Measurements from ENCODE around the gene GPR137.
A peak's percentile ranks its signal among the peaks of the same experiment; 100 is the strongest.

Gene GPR137

DNA sequence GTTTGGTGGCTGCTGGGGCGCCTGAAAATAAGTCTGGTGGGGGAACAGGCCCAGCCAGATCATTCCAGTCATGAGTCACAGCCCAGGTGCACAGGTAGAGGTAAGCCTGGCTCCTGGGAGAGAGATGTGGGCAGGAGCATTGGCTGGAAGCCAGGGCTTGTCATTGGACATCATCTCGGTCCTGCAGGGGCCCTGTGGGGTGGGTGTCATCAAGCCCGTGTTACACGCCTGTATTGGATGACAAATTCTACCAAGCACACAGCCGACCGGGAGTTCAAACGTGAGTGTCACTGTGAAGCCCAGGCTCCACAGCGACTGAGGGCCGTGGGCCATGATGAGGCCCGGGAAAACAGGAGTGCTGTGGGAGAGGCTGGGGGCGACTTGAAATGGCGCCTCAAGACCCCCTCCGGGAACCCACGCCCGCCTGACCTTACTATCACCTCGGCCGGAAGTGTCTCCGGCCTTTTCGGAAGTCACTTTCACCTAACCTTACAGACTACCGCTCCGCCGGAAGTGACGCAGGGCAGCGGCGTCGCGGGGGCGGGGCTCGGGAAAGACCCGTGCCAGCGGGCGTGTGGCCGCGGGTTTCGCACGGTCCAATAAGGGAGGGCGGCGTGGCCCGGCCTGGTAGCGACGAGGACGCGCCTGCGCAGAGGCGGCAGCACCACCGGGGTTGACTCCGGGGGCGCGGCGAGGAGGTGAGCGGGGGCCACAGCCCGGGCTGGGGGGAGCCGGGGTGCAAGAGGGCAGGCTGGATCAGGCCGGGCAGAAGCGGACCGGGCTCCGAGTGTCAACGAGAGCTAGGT lies 45.0 kb upstream of the GPR137 start, which contains the start of gene FKBP2:
Gene FKBP2, plus strand, starts transcription at position 661 of the 806 bp plus-strand sequence. CDS start 1,293 bp downstream, outside the sequence.
- Mint-ChIP-seq H3K4me1 (peaks cover 30% of the 10 kb centered on the region), H3K9me3 (no peaks in the 10 kb centered on the region), H3K27me3 (ENCODE audit: low read depth, poor library complexity) (no peaks in the 10 kb centered on the region), H3K4me3 (peak within 1 kb of the TSS; percentile 87), H3K36me3 (ENCODE audit: low read depth) (peaks cover 8% of the 10 kb centered on the region), H3K27ac (peak within 1 kb of the TSS; percentile 97)
- TF ChIP-seq, protein P1, sequence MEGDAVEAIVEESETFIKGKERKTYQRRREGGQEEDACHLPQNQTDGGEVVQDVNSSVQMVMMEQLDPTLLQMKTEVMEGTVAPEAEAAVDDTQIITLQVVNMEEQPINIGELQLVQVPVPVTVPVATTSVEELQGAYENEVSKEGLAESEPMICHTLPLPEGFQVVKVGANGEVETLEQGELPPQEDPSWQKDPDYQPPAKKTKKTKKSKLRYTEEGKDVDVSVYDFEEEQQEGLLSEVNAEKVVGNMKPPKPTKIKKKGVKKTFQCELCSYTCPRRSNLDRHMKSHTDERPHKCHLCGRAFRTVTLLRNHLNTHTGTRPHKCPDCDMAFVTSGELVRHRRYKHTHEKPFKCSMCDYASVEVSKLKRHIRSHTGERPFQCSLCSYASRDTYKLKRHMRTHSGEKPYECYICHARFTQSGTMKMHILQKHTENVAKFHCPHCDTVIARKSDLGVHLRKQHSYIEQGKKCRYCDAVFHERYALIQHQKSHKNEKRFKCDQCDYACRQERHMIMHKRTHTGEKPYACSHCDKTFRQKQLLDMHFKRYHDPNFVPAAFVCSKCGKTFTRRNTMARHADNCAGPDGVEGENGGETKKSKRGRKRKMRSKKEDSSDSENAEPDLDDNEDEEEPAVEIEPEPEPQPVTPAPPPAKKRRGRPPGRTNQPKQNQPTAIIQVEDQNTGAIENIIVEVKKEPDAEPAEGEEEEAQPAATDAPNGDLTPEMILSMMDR (IDR thresholded peaks at IDR 0.05), result no peak
- peak; percentile 96 for DNase-seq

DNA sequence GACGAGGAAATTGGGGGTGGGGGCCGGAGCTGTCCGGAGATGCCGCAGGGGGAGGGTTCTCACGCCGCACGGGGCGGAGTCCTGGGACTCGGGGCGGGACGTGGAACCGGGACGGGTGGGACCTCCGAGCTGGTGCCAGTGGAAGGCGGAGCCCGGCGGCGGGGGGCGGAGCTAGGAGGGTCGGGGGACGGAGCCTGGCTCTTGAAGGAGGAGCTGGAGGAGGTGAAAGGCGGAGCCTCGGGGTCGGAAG lies 44.5 kb upstream of the GPR137 start:
- Mint-ChIP-seq H3K27me3 (ENCODE audit: low read depth, poor library complexity) (no peaks in the 10 kb centered on the region), H3K4me3 (peak overlapping the region; percentile 87), H3K36me3 (ENCODE audit: low read depth) (peaks cover 8% of the 10 kb centered on the region), H3K9me3 (no peaks in the 10 kb centered on the region), H3K27ac (peak overlapping the region; percentile 97), H3K4me1 (peaks cover 30% of the 10 kb centered on the region)
- peak; percentile 100 for DNase-seq
- TF ChIP-seq, protein P1 (IDR thresholded peaks at IDR 0.05), result no peak

DNA sequence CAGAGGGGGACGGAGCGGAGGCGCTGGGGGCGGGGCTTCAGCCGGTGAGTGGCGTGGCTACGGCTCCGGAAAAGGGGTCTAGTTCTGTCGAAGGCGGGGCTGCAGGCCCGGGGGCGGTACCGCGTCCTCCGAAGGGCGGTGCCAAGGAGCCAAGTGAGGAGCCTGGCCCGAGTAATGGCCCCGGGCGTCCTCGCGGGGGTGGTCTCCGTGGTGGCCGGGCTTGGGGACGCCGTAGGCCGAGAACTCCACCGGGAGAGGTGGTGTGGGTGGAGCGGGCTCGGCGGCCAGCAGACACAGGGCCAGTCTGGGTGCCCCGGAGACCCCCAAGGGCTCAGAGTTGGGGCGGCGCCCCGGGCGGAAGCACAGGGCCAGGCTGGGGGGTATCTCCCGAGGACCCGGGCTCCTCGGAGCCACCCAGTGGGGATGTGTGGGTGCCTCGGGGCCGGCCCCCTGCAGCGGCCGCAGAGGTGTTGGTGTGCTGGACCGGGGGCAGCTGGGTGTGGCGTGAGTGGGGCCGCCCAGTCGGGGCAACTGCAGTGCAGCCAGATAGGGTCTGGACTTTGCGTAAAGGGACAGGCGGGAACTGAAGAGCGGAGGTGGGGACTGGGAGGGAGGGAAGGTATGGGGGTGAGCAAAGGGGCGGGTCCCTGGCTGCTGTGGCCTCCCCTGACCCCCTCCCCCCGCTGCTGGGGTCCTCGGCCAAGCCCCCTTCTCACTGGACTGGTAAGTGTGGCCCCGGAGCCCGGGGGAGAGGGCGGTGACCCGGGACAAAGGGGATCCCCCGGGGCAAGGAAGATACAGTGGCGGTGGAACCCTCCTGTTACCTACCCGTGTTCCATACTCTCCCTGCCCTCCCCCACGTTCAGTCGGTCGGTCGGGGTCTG lies 43.9 kb upstream of the GPR137 start:
- peaks cover 8% of the 10 kb centered on the region for H3K36me3 Mint-ChIP-seq (ENCODE audit: low read depth)
- peak; percentile 60 for DNase-seq
- TF ChIP-seq, protein P1 (IDR thresholded peaks at IDR 0.05), result no peak
- H3K9me3 Mint-ChIP-seq, result no peaks in the 10 kb centered on the region
- H3K4me3 Mint-ChIP-seq, result peak overlapping the region; percentile 87
- peaks cover 30% of the 10 kb centered on the region for H3K4me1 Mint-ChIP-seq
- no peaks in the 10 kb centered on the region for H3K27me3 Mint-ChIP-seq (ENCODE audit: low read depth, poor library complexity)
- H3K27ac Mint-ChIP-seq, result peak overlapping the region; percentile 97

DNA sequence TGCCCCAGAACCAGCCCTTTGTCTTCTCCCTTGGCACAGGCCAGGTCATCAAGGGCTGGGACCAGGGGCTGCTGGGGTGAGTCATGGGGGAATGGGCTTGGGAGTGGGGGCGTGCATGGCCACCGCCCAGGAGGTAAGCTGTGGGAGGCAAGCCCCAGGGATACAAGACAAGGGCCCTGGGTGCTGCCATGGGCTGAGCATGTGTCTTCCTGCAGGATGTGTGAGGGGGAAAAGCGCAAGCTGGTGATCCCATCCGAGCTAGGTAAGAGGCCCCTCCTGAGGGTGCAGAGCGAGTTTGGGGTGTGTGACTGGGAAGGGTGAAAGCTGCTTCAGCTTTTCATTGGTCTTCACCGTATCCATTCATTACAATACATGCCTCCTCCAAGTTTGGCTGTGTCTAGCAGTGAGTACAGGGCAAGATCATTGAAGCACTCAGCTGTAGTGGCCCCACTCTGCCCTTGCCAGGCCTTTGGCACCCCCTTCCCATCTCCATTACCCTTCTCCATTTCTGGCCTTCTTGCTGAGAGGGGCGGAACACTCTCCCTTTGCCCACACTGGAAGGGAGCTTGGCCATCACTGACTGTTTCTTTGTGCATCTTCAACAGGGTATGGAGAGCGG lies 42.3 kb upstream of the GPR137 start:
- H3K27me3 Mint-ChIP-seq (ENCODE audit: low read depth, poor library complexity), result peaks cover 3% of the 10 kb centered on the region
- H3K9me3 Mint-ChIP-seq, result no peaks in the 10 kb centered on the region
- H3K36me3 Mint-ChIP-seq (ENCODE audit: low read depth), result peaks cover 6% of the 10 kb centered on the region
- peak overlapping the region; percentile 45 for H3K27ac Mint-ChIP-seq
- H3K4me3 Mint-ChIP-seq, result peak overlapping the region; percentile 87
- TF ChIP-seq, protein P1 (IDR thresholded peaks at IDR 0.05), result no peak
- no peak for DNase-seq
- peaks cover 38% of the 10 kb centered on the region for H3K4me1 Mint-ChIP-seq

DNA sequence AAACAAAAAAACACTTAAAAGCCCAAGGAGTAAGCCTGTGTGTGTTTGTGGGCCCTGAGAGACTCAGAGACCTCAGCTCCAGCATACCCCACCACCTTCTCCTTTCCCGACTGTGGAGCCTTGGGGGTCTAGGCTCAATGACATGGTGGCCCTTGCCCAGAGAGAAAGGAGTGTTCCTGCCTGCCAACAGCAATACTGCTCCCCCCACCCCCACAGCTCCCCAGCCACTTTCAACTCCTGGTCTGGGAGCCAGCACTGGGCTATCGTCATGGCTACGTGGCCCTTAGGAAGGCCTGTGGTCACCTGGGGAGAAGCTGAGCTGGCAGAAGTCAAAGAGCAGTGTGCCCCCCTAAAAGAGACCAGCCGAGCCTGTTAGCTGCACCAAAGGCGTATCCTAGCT lies 41.5 kb upstream of the GPR137 start:
- H3K4me3 Mint-ChIP-seq, result peak overlapping the region; percentile 87
- H3K27me3 Mint-ChIP-seq (ENCODE audit: low read depth, poor library complexity), result peaks cover 3% of the 10 kb centered on the region
- no peaks in the 10 kb centered on the region for H3K36me3 Mint-ChIP-seq (ENCODE audit: low read depth)
- no peak for DNase-seq
- H3K4me1 Mint-ChIP-seq, result peaks cover 46% of the 10 kb centered on the region
- TF ChIP-seq, protein P1 (IDR thresholded peaks at IDR 0.05), result no peak
- H3K27ac Mint-ChIP-seq, result peak overlapping the region; percentile 45
- no peaks in the 10 kb centered on the region for H3K9me3 Mint-ChIP-seq
